Measurements from ENCODE around the gene CDC34.
"Not testable (repeated sequence)": the region's sequence is repeated elsewhere in the genome, so short reads cannot be mapped to it uniquely, and the experiment has no call there.

CDC34 gene

GRCh38 chr19:574658-575526 is 43.3 kb downstream of the CDC34 start:
- no peak for DNase-seq

- no peak for DNase-seq
These were observed 44.3 kb downstream of the CDC34 start for GRCh38 chr19:575527-576506.

GRCh38 chr19:576768-577438 is 45.3 kb downstream of the CDC34 start:
- no peak for DNase-seq

DNA sequence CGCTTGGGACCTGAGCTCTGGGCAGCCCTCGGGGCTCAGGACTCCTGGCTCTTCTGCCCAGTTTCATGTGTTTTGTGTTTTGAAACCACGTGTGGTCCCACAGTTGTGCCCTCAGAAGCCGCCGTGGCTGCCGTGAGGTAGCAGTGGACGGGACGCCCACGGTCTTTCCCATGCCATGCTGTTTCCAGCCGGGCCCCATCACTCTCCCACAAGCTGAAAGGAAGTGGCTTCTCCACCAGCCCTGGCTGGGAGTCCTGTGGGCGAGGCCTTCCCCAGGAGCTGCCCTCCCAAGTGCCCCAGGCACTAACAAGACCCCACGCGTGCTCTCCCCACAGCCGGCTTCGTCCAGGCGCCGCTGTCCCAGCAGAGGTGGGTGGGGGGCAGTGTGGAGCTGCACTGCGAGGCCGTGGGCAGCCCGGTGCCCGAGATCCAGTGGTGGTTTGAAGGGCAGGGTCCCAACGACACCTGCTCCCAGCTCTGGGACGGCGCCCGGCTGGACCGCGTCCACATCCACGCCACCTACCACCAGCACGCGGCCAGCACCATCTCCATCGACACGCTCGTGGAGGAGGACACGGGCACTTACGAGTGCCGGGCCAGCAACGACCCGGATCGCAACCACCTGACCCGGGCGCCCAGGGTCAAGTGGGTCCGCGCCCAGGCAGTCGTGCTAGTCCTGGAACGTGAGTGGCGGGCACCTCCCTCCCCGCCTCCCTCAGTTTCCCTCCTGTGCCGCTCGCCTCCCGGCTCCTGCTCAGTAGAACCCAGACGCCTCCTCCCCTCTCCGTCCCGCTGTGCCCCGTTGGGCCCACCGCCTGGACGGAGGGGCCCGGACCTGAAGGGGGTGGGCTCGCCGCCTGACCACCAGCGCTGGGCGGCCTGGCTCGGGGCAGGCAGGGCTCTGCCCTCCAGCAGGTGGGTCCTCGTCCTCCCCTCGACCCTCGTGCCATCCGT is 46.2 kb downstream of the CDC34 start:
- no peak for DNase-seq

DNA sequence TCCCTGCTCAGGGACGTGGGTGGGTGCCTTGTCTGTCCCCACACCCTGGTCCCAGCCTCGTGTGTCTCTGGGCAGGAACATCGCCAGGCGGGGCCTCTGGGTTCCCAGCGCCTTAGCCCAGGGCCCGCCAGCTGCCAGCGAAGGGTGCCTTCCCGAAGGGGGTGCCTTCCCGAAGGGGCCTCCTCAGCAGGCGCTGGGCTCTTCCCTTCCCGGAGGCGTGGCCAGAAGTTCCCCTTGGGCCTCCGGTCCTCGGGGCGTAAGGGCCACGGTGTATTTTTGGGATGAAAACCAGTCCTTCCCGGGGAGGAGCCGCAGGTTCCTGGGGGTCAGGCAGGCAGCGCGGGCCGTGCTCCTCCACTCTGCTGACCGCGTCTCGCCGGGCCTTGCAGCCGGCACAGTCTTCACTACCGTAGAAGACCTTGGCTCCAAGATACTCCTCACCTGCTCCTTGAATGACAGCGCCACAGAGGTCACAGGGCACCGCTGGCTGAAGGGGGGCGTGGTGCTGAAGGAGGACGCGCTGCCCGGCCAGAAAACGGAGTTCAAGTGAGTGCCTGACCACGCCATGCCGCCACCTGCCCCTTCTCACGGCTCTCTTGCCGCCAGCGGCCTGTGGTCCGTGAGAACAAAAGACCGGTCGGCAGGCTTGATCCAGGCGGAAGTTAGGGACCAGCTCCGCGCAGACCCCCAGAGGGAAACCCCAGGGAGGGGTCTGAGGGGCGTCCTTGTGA is 47.7 kb downstream of the CDC34 start:
- DNase-seq, result no peak

DNA sequence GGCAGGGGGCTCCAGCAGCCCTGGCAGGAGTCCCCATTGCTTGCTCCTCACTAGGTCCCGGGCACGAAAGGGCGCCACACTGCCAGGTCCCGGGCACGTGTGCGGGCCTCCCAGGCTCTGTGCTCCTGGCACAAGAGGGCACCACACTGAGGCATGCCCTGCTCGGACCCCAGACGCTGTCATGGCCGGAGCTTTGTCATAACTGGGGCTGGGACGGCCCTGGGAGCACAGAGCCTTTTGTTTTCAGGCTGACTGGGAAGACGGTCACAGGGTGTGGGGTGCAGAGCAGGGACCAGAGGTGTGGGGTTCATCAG is 48.2 kb downstream of the CDC34 start:
- no peak for DNase-seq

GRCh38 chr19:580274-580835 is 48.8 kb downstream of the CDC34 start:
- DNase-seq, result no peak

DNA sequence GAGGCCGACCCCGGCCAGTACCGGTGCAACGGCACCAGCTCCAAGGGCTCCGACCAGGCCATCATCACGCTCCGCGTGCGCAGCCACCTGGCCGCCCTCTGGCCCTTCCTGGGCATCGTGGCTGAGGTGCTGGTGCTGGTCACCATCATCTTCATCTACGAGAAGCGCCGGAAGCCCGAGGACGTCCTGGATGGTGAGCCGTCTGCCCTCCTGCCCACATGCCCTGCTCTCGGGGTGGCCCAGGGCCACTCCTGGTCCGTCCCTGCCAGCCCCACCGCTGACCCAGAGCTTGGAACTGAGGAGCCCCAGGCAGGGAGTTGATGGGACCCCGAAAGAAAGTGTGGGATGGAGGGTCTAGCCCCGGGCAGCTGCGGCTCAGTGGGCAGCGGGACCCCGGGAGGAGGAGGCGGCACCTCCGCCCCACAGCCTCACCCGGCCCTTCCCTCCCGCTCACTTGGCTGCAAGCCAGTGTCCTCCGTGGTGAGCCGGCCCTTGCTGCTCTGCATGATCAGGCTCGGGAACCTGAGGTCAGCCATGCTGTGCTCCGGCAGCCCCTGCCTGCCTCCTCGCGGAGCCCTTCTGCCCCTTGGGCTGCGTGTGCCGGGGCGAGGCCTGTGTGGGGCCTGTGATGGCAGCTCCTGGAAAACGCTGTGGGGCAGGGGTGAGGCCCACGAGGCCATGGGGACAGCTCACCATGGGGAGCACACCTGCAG is 50.0 kb downstream of the CDC34 start:
- no peak for DNase-seq

DNA sequence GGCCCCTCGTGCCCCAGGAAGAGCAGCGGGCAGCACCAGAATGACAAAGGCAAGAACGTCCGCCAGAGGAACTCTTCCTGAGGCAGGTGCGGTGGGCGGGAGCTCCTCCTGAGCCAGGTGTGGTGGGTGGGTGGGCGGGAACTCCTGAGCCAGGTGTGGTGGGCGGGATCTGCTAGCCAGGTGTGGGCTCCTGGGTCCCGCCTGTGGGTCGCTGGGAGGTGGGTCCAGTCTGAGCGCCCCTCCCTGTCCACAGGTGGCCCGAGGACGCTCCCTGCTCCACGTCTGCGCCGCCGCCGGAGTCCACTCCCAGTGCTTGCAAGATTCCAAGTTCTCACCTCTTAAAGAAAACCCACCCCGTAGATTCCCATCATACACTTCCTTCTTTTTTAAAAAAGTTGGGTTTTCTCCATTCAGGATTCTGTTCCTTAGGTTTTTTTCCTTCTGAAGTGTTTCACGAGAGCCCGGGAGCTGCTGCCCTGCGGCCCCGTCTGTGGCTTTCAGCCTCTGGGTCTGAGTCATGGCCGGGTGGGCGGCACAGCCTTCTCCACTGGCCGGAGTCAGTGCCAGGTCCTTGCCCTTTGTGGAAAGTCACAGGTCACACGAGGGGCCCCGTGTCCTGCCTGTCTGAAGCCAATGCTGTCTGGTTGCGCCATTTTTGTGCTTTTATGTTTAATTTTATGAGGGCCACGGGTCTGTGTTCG is 51.1 kb downstream of the CDC34 start:
- DNase-seq, result no peak

DNA sequence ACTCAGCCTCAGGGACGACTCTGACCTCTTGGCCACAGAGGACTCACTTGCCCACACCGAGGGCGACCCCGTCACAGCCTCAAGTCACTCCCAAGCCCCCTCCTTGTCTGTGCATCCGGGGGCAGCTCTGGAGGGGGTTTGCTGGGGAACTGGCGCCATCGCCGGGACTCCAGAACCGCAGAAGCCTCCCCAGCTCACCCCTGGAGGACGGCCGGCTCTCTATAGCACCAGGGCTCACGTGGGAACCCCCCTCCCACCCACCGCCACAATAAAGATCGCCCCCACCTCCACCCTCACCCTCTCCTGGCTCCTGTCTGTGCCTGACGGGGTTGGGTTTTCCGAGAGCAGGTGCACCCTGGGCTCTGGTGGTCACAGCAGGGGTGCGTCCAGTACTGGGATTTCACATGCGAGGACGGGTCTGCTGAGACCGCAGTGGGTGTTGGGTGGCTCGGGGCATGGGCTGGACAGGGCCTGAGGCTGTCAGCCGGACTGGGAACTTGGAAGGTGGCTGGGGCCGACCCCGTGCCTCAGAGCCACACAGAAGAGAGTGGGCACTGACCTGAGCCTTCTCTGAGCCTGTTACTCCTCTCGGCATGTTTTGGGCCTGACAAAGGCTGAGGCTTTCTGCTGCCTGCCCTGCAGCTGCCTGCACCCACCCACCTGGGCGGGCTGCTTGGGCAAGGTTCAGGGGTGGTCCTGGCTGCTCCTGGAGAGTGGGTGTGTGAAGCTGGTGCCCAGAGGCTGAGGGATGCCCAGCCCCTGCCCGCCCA is 51.8 kb downstream of the CDC34 start:
- DNase-seq, result no peak

GRCh38 chr19:583968-584239 is 52.3 kb downstream of the CDC34 start:
- DNase-seq, result no peak

DNA sequence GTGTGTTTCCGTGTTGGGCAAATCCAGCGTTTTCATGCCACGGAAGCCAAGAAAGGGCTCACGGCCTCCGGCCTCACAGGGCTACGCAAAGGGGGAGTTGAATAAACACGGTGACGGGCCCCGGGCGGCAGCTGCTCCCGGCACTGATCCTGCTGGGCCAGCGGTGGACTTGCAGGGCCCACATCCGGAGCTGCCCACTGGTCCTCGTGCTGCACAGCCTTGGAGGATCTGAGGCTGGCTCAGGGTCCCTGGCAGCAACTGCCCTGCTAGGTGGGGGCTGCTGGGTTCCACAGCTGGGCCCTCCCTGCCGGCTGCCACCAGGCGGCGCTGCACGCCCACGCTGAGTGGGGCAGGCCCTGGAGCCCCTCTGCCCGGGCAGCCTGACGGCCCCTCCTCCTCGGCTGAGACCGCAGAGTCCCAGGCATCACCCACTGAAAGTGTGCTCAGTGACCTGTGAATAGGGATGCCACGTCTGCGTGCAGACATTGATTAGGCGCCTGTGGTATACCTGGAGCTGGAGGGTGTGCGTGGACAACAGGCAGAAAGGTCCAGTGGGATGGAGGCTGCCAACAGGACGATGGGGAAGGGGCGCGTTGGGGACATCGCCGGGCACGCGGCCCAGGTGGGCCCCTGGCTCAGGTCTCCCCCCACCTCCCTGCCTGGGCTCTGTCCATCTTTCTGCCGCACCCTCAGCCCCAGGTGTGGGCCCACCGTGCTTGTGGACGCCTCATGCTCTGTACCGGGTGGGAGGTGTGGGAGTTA is 52.9 kb downstream of the CDC34 start:
- peak; percentile 54 for DNase-seq

GRCh38 chr19:585146-585545 is 53.6 kb downstream of the CDC34 start:
- DNase-seq, result not testable (repeated sequence)

DNA sequence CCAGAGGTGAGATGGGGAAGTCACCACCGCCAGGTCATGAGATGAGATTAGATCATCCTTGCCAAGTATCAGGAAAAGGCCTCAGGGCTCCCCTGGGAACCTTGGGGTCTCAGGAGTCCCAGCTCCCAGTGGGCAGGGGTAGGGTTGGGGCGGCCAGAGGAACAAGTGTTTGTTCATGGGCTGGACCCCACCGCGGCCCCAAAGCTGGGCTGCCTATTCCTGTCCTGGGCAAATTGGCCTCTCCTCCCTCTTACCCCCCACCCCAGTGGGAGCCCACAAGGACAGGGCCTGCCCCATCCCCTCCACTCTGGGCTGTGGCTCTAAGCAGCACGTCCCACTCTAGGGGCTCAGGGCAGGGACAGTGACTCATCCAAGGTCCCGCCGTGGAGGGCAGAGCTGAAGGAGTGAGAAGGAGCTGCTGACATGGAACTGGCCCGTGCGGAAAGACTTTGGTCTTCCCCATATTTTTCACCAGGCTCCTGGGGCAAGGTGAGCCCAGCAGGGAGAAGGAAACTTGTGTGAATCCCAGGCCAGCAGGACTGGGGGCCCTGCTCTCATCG is 54.1 kb downstream of the CDC34 start:
- no peak for DNase-seq

GRCh38 chr19:588093-588740 is 56.7 kb downstream of the CDC34 start:
- peak; percentile 68 for DNase-seq

DNA sequence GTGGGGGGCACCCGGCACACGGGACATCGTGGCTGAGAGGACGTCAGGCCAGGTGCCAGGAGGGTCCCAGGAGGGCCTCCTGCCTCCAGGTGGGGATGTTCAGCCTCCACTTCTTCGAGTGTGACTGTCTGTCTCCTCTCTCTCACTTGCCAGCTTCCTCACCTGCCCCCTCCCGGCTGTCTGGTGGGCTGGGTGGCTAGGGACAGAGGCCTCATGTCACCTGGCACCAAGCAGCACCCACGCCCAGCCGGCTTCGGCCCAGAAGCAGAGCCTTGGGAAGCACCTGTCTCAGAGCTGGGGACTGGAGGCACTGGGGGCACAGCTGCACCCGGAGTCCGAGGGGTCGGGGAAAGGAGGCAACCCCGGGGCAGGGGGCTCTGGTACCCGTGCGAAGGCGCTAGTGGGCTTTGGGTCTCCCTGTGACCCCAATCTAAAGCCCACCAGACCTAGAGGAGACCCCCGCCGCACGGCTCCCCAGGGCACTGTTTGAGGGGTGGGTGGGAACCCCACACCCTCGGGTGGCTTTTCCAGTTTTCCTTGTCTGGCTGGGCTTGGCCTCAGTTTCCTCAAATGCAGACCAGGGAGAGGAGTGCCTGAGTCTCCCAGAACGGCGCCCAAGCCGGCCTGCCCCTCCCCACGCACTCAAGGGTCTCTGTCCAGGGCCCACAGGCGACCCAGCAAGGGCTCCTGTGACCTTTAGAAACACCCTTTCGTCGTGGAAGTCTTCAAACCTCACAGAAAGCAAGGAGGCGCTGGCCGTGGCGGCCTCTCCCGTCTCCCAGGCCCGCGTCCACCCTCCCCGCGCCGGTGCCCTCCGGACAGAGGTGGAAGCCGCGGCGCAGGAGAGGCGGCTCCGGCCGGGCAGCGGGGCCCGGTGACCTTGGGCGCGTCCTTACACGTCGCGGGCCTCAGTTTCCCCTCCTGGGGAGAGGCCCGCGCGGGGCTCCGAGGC is 57.5 kb downstream of the CDC34 start:
- no peak for DNase-seq

All from activated CD4-positive, alpha-beta T cell treated with anti-CD3 and anti-CD28 coated beads, Interleukin-2, amount 50 U/mL, for 16 hours (primary cell).